RWPE1 (cell line): ENCODE data around the gene INSM1.

Source experiments
- CTCF ChIA-PET: fragments of 350-600 bp; sonication (Branson Sonifier 250); formaldehyde crosslinking; extraction: SDS; loops from one replicate; lab custom pipeline; 2021; lab: Yijun Ruan, JAX
- POLR2A ChIA-PET: fragments of 400-600 bp; formaldehyde crosslinking; extraction: SDS; loops from one replicate; lab custom pipeline; 2020; ENCODE audit warnings: antibody characterized with exemption; ENCODE audit not compliant: low non-redundant PET; lab: Yijun Ruan, JAX
- DNase-seq: peaks from one replicate; pipeline ENCODE4 v3.0.0; 2012; ENCODE audit warnings: low spot score
- H3K27ac ChIP-seq: fragments of 450-650 bp; 2 replicates; pipeline ENCODE4 v1.5.1; 2017
- TF ChIP-seq, protein P1 (sequence below): fragments of 450-650 bp; conservative IDR thresholded peaks from 2 replicates; pipeline ENCODE4 v1.5.1; 2017; ENCODE audit warnings: low read depth, mild to moderate bottlenecking

INSM1 gene

DNA sequence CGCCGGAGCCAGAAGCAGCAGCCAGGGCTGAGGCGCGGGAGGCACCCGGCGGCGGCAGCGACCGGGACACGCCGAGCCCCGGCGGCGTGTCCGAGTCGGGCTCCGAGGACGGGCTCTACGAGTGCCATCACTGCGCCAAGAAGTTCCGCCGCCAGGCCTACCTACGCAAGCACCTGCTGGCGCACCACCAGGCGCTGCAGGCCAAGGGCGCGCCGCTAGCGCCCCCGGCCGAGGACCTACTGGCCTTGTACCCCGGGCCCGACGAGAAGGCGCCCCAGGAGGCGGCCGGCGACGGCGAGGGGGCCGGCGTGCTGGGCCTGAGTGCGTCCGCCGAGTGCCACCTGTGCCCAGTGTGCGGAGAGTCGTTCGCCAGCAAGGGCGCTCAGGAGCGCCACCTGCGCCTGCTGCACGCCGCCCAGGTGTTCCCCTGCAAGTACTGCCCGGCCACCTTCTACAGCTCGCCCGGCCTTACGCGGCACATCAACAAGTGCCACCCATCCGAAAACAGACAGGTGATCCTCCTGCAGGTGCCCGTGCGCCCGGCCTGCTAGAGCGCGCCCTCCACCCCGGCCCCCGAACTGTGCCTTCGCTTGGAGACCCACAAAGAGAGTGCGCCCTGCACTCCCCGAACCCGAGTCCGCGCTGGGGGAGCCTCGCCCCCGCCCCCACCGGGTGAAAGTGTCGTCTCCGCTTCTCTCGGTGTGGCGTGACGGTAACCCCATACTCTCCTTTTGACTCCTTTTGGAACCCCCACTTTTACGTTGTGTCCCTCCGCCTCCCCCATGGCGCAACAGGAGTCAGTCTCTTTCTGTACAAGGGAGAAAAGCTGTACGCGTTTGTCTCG lies 1.6 kb downstream of the INSM1 start:
- no peak for DNase-seq
- TF ChIP-seq, protein P1, sequence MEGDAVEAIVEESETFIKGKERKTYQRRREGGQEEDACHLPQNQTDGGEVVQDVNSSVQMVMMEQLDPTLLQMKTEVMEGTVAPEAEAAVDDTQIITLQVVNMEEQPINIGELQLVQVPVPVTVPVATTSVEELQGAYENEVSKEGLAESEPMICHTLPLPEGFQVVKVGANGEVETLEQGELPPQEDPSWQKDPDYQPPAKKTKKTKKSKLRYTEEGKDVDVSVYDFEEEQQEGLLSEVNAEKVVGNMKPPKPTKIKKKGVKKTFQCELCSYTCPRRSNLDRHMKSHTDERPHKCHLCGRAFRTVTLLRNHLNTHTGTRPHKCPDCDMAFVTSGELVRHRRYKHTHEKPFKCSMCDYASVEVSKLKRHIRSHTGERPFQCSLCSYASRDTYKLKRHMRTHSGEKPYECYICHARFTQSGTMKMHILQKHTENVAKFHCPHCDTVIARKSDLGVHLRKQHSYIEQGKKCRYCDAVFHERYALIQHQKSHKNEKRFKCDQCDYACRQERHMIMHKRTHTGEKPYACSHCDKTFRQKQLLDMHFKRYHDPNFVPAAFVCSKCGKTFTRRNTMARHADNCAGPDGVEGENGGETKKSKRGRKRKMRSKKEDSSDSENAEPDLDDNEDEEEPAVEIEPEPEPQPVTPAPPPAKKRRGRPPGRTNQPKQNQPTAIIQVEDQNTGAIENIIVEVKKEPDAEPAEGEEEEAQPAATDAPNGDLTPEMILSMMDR = no peak
- ChIA-PET CTCF (interaction anchor here (0.5 to 1.3 kb wide), 5 partner anchors 10 to 457 kb away, joined by 3 to 5 read pairs (median 3); no protein-coding TSS in a partner anchor), POLR2A (no interaction called here)
- H3K27ac ChIP-seq = no peak overlapping the region

DNA sequence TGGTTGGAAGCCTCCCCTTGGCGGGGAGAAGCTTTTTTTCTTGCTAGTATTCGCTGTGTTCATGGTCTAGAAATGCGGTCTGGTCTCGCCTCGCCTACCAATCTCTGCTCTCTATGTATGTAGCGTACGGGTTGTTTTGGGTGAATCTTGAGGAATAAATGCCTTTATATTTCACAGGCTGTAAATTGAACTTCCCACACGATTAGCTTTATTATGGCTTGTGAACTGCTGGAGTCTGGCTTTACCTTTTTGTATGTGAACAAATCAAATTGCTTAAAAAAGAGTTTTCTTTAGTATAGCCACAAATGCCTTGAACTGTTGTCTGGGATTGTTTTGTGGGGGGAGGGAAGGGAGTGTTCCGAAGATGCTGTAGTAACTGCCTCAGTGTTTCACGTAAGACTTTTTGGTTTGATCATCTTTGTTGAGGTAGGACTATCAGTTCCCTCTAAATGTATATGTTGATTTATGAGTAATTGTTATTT lies 2.2 kb downstream of the INSM1 start:
- DNase-seq = no peak
- ChIA-PET POLR2A (no interaction called here), CTCF (interaction anchor here (0.5 to 1.3 kb wide), 5 partner anchors 11 to 456 kb away, joined by 3 to 5 read pairs (median 3); no protein-coding TSS in a partner anchor)
- TF ChIP-seq, protein P1 = no peak
- H3K27ac ChIP-seq = no peak overlapping the region

DNA sequence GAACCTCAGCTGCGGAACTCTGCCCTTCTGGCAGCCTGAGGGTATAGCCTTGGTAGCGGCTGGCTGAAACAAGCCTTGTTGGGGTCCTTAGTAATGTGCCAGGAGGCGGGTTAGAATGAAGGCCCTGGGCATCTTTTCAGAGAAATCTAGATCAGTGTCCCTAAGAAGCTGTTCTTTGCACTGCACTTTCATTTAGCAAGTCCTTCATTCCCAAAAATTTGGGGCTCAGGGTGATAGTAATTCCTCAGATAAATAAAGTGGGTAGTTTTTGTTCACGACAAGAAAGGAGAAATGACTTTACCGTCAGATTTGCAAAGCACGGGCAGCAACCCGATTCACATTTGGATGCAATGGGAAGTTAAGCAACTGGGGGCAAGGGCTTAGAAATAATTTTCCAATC lies 3.2 kb downstream of the INSM1 start:
- ChIA-PET POLR2A (no interaction called here), CTCF (interaction anchor here (0.5 kb wide), 1 partner anchor 19 kb away, joined by 4 read pairs; no protein-coding TSS in a partner anchor)
- no peak overlapping the region for H3K27ac ChIP-seq
- TF ChIP-seq, protein P1 = no peak
- no peak for DNase-seq

DNA sequence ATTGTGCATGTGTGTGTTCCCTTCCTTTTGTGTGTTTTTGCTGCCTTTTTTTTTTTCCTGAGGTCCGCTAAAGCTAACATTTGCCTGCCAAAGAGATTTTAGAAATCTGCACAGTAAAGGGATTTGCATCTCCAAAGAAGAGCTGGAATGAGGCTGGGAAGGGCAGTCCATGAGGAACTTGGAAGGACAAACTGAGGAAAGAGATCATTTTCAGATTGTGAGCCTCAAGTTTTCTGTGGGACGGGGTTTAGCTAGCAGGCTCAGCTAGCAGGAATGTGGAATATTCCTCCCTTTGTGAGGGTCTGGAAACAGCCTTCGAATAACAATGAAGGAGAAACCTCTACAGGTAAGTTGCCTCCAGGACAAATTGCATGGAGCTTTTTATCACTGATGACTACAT lies 3.8 kb downstream of the INSM1 start:
- ChIA-PET CTCF (interaction anchor here (0.7 to 0.8 kb wide), 2 partner anchors 86 to 713 kb away, joined by 3 to 4 read pairs; no protein-coding TSS in a partner anchor), POLR2A (no interaction called here)
- TF ChIP-seq, protein P1 = no peak
- H3K27ac ChIP-seq = no peak overlapping the region
- DNase-seq = no peak

DNA sequence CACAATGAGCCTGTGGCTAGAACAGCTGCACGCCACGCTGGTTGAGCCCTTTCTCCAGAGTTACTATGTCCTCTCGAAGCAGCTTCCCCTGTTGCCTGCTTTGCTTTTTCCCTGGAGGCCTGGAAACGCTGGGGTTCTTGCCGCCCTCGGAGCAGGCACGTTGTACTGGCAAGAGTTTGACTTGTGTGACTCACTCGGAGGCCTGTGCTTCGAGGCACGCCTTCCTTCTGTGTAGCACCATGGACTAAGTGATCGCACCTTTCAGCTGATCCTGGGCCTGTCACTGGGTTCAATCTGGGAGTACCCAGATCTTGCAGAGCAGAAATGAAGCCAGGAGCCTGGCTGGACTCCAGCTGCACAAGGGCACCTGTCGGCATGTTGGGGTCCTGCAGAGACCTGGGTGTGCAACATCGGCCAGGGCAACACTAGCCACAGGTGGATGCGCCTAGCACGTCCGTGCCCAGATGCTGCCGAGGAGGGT lies 5.2 kb downstream of the INSM1 start:
- TF ChIP-seq, protein P1 = no peak
- ChIA-PET CTCF (no interaction called here), POLR2A (no interaction called here)
- no peak for DNase-seq
- no peak overlapping the region for H3K27ac ChIP-seq

DNA sequence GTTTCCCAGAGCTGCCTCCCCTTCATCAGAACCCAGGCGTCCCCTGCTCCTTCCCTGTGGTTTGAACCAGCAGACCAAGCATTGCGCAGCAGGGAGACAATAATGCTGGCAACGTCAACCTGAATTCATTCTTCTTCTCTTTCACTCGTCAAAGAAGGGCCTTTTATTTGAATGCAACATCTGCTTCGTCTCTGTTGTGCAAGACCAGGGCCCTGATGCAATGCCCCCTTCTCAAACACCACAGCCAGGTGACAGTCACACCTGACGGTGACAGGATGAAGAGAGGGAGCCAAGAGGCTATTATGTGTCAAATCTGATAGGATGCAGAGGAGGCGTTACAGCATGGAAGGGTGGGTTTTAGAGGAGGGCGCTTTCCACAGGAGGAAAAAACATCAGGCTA lies 8.0 kb downstream of the INSM1 start:
- no peak for DNase-seq
- ChIA-PET CTCF (no interaction called here), POLR2A (no interaction called here)
- no peak overlapping the region for H3K27ac ChIP-seq
- TF ChIP-seq, protein P1 = no peak
